LNCAP (cell line): ENCODE data around the gene CCDC183.

ENCODE experiments used
- TF ChIP-seq, protein P1 (sequence below): fragments of 450-650 bp; IDR thresholded peaks from 2 replicates; pipeline ENCODE4 v1.5.1; 2017; ENCODE audit warnings: mild to moderate bottlenecking

CCDC183 gene

GRCh38 chr9:136847826-136848392 lies 51.8 kb downstream of the CCDC183 start:
- TF ChIP-seq, protein P1, sequence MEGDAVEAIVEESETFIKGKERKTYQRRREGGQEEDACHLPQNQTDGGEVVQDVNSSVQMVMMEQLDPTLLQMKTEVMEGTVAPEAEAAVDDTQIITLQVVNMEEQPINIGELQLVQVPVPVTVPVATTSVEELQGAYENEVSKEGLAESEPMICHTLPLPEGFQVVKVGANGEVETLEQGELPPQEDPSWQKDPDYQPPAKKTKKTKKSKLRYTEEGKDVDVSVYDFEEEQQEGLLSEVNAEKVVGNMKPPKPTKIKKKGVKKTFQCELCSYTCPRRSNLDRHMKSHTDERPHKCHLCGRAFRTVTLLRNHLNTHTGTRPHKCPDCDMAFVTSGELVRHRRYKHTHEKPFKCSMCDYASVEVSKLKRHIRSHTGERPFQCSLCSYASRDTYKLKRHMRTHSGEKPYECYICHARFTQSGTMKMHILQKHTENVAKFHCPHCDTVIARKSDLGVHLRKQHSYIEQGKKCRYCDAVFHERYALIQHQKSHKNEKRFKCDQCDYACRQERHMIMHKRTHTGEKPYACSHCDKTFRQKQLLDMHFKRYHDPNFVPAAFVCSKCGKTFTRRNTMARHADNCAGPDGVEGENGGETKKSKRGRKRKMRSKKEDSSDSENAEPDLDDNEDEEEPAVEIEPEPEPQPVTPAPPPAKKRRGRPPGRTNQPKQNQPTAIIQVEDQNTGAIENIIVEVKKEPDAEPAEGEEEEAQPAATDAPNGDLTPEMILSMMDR: no peak

GRCh38 chr9:136848393-136849037 lies 52.4 kb downstream of the CCDC183 start:
- TF ChIP-seq, protein P1: no peak

DNA sequence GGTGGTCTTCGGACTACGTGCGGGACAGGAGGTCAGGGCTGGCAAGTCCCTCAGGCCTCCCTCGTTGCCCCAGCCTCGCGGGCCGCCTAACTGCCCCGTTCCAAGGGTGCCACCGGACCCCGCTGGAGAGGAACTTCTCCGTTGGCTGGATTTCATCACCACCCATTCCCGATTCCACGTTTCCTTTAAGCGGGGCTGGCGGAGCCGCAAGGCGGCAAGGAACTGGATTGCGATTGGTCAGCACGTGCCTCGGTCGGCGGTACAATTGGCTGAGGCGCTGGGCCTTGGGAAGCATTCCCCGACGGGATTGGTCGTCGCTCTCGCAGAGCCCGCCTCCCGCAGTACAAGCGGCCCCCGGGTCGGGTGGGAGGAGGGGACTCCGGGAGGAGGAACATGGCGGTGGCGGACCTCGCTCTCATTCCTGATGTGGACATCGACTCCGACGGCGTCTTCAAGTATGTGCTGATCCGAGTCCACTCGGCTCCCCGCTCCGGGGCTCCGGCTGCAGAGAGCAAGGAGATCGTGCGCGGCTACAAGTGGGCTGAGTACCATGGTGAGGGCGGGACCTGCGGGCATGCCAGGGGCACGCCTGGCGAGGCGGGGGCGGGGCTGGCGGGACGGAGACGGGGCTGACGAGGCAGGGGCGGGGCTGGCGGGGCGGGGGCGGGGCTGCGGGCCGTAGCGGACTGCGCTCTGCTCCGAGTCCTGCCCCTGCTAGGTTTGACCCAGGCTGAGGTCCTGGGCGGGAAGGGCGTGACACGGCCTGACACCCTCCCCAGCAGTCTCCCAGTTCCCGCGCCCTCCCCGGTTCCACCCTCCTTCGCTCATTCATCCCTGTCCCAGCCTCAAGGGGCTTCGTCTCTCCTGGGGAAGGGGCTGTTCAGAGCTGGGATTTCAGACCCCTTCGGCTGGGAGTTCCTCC lies 53.2 kb downstream of the CCDC183 start, which contains the start of gene PHPT1:
Gene PHPT1, plus strand, starts transcription at position 372 of the 922 bp plus-strand sequence. Its CDS starts 22 bp downstream, at position 394.
- TF ChIP-seq, protein P1: no peak

DNA sequence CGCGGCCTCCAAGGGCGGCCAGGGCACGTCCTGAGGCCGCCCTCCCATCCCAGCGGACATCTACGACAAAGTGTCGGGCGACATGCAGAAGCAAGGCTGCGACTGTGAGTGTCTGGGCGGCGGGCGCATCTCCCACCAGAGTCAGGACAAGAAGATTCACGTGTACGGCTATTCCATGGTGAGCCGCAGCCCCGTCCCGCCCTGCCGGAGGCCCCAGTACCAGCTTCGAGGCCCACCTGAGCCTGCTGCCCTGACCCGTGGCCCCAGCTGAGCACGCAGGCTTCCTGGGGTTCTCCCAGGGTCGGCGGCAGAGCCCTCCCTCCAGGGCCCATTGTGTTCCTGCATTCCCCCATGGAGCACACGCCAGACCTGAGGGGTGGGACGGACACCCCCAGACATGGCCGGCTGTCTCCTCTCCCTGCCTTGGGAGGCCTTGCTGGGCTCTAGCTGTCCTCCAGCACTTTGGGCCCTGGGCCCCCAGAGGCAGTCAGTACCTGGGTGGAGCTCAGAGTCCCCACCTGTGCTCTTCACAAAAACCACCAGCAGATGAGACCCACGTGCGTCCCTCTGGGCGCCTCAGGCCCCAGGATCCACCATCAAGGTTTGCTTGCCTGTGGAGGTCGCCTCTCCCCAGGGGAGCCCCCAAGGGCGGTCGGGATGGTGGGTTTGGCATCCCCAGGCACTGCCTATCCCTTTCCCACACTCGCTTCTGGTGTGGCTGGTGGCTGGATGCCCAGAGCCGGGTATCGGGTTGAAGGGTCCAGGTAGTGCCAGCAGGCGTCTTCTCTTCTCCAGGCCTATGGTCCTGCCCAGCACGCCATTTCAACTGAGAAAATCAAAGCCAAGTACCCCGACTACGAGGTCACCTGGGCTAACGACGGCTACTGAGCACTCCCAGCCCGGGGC lies 54.1 kb downstream of the CCDC183 start:
- TF ChIP-seq, protein P1: no peak

- TF ChIP-seq, protein P1: no peak
Observed at GRCh38 chr9:136850866-136851775, 55.0 kb downstream of the CCDC183 start.

DNA sequence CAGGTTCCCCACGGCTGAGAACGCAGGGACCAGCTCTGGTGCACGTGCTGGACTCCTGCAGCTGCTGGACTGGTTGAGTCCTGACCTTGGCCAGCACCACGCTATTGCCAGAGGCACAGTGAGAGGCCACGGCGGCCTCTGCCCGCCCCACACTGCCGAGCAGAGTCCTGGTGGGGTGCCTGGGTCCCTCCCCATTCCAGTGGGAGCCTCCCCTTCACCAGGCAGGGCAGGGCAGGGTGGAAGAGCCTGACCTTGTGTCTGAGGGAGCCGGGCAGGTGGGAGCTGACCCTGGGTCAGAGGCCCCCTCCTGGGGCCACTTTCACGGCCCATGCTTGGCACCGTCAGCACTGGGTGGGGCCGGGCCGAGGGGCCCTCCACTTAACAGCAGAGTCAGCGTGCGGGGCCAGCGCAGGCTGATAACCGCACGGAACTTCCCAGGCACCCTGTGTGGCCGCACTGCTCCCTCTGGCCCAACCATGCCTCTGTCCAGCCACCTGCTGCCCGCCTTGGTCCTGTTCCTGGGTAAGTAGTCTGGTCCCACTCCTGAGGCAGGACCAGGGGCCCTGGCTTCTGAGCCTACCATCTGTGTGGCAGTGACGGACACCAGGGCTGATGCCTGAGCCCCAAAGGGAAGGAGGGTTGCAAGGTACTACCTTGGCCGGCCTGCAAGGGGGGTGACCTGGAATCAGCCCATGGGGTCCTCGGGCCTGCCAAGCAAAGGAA lies 56.0 kb downstream of the CCDC183 start, which contains the start of gene MAMDC4:
Gene MAMDC4, plus strand, starts transcription at position 406 of the 723 bp plus-strand sequence. Its CDS starts 71 bp downstream, at position 477.
- TF ChIP-seq, protein P1: no peak
